ENCODE data around the gene SNN.

GRCh38 chr16:11706180-11706742 lies 38.0 kb downstream of the SNN start:
- TF ChIP-seq NRF1 (IDR thresholded peaks at IDR 0.05; ENCODE audit: low read depth, low read length) (no peak), EP300 (IDR thresholded peaks at IDR 0.05; ENCODE audit: borderline replicate concordance in 1 of 2, low read depth in 2 of 2, low read length in 2 of 2) (no peak), POLR2A (IDR thresholded peaks at IDR 0.05; ENCODE audit: control extremely low read depth in 1 of 2, low read depth in 2 of 2, low read length in 2 of 2) (no peak)
- TF ChIP-seq, protein P1, sequence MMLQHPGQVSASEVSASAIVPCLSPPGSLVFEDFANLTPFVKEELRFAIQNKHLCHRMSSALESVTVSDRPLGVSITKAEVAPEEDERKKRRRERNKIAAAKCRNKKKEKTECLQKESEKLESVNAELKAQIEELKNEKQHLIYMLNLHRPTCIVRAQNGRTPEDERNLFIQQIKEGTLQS (IDR thresholded peaks at IDR 0.05; ENCODE audit: insufficient read depth, low read depth, low read length): no peak
- TF ChIP-seq, protein P2, sequence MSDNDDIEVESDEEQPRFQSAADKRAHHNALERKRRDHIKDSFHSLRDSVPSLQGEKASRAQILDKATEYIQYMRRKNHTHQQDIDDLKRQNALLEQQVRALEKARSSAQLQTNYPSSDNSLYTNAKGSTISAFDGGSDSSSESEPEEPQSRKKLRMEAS (IDR thresholded peaks at IDR 0.05): no peak
